Parathyroid adenoma (tissue), 2 donors: ENCODE results near the gene BRD9.

Experiments used
- H2AFZ ChIP-seq: fragments of 300-600 bp; sonication (generic); one replicate; pipeline ENCODE4 v1.7.0; 2017; ENCODE audit warnings: antibody characterized with exemption, mild to moderate bottlenecking
- H3K27ac ChIP-seq: fragments of 300-600 bp; sonication (generic); one replicate; pipeline ENCODE4 v1.7.0; 2017
- H3K27me3 ChIP-seq: fragments of 300-600 bp; sonication (generic); one replicate; pipeline ENCODE4 v1.7.0; 2017; ENCODE audit warnings: low read length; ENCODE audit not compliant: control insufficient read depth, insufficient read depth
- H3K36me3 ChIP-seq: fragments of 300-600 bp; sonication (generic); one replicate; pipeline ENCODE4 v1.7.0; 2017; ENCODE audit warnings: low read length; ENCODE audit not compliant: control insufficient read depth, insufficient read depth
- H3K4me1 ChIP-seq: fragments of 300-600 bp; sonication (generic); one replicate; pipeline ENCODE4 v1.7.0; 2017; ENCODE audit warnings: control low read depth
- H3K4me2 ChIP-seq: fragments of 300-600 bp; sonication (generic); one replicate; pipeline ENCODE4 v1.7.0; 2017; ENCODE audit warnings: low read length
- H3K4me3 ChIP-seq: fragments of 300-600 bp; sonication (generic); one replicate; pipeline ENCODE4 v1.7.0; 2017; ENCODE audit warnings: low read depth, low read length
- H3K79me2 ChIP-seq: fragments of 300-600 bp; sonication (generic); one replicate; pipeline ENCODE4 v1.7.0; 2017; ENCODE audit warnings: control low read depth
- H3K9ac ChIP-seq: fragments of 300-600 bp; sonication (generic); one replicate; pipeline ENCODE4 v1.7.0; 2017; ENCODE audit warnings: mild to moderate bottlenecking
- H3K9me3 ChIP-seq: fragments of 300-600 bp; sonication (generic); one replicate; pipeline ENCODE4 v1.7.0; 2017; ENCODE audit warnings: low read length; ENCODE audit not compliant: control insufficient read depth
- TF ChIP-seq, protein P1 (sequence below): fragments of 300-600 bp; sonication (generic); IDR thresholded peaks from one replicate; pipeline ENCODE4 v1.7.0; 2017; ENCODE audit warnings: antibody characterized with exemption, mild to moderate bottlenecking
- donor health status: primary hyperparathyroidism.

The BRD9 gene

DNA sequence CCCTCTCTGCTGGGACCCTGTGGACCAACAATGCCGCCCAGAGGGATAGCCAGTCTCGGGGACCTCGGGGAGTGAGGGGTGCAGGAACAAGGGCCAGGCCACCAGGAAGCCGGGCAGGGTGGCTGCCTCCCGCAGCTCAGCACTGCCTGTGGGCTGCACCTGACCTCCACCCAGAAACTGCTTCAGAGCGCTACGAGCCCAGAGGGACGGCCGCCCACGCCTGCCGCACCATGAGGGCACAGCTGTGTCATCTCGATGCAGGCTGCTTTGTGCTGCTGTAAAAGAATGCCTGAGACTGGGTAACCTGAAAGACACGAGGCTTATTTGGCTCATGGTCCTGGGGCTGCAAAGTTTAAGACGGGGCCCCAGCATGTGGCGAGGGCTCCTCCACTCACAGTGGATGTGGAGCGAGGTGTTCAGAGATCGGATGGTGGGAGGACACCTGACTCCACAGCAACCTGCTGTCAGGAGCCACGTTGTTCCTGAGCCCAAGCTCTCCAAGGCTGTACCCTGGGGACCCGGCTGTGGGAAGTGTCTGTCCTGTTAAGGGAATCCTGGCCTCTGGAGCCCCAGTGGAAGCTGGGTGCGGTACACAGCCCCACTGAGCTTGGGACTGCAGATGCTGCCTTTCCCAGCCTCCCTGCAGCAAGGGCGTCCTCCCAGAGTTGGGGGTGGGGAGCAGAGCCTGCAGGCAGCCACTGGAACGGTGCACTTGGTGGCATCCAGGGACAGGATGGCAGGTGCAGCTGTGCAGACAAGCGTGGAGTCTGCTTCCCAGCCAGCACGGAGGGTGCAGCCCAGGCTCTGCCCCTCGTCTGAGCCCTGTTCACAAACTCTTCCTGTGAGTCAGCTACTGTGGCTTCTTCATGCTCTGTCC lies 30.0 kb downstream of the BRD9 start:
- no peak overlapping the region for H3K4me3 ChIP-seq
- no peaks in the 10 kb centered on the region for H3K79me2 ChIP-seq
- no peak overlapping the region for H3K9ac ChIP-seq
- no peaks in the 10 kb centered on the region for H3K27me3 ChIP-seq
- peak overlapping the region; percentile 9 for H3K27ac ChIP-seq
- H3K36me3 ChIP-seq, result no peaks in the 10 kb centered on the region
- no peaks in the 10 kb centered on the region for H3K9me3 ChIP-seq
- H3K4me1 ChIP-seq, result peaks cover 4% of the 10 kb centered on the region
- TF ChIP-seq, protein P1, sequence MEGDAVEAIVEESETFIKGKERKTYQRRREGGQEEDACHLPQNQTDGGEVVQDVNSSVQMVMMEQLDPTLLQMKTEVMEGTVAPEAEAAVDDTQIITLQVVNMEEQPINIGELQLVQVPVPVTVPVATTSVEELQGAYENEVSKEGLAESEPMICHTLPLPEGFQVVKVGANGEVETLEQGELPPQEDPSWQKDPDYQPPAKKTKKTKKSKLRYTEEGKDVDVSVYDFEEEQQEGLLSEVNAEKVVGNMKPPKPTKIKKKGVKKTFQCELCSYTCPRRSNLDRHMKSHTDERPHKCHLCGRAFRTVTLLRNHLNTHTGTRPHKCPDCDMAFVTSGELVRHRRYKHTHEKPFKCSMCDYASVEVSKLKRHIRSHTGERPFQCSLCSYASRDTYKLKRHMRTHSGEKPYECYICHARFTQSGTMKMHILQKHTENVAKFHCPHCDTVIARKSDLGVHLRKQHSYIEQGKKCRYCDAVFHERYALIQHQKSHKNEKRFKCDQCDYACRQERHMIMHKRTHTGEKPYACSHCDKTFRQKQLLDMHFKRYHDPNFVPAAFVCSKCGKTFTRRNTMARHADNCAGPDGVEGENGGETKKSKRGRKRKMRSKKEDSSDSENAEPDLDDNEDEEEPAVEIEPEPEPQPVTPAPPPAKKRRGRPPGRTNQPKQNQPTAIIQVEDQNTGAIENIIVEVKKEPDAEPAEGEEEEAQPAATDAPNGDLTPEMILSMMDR, result no peak
- H2AFZ ChIP-seq, result no peak overlapping the region
- no peak overlapping the region for H3K4me2 ChIP-seq

DNA sequence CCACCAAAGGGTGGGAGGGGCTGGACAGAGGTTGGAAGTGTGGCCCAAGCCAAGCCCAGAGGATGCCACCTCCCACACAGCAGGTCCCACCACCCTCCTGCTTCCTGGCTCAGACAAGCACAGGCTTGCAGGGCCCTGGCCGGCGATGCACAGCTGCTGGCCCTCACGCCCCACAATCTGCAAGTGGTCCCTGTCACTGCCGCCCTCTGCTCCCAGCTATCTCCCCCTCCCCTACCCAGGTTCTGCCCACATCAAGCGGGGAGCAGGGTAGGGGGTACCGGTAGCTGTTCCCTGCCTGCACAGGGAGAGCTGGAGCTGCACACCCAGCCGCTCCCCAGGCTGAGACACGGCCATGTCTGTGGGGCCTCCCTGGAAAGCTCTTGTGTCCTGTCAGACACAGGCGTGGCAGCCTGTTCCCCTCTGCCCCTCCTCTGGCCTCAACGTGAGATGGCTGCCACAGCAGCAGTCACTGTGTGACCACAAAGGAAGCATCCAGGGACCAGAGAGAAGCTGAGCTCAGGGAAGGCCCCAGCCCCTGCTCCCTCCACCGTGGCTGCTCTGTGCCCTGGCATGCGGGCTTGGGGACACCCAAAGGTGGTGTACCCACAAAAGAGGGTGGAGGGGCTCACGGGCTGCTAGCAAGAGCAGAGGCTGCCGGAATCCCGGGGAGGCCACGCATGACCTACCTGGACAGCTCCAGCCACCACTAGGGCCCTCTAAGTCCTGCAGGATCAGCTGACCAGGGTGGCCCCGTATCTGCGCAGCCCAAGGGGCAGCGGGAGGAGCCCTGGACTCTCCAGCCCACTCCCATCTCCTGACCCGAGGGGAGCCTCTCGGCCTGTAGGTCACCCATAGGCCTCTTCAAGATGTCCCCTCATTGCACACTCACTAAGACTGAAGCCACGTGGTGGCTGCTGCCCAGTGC lies 30.9 kb downstream of the BRD9 start:
- Histone ChIP-seq H3K4me3 (no peak overlapping the region), H3K79me2 (no peaks in the 10 kb centered on the region), H2AFZ (no peak overlapping the region), H3K9ac (no peak overlapping the region), H3K27ac (no peak overlapping the region), H3K4me2 (no peak overlapping the region), H3K9me3 (no peaks in the 10 kb centered on the region), H3K4me1 (peaks cover 4% of the 10 kb centered on the region), H3K27me3 (no peaks in the 10 kb centered on the region), H3K36me3 (no peaks in the 10 kb centered on the region)
- TF ChIP-seq, protein P1, result no peak

DNA sequence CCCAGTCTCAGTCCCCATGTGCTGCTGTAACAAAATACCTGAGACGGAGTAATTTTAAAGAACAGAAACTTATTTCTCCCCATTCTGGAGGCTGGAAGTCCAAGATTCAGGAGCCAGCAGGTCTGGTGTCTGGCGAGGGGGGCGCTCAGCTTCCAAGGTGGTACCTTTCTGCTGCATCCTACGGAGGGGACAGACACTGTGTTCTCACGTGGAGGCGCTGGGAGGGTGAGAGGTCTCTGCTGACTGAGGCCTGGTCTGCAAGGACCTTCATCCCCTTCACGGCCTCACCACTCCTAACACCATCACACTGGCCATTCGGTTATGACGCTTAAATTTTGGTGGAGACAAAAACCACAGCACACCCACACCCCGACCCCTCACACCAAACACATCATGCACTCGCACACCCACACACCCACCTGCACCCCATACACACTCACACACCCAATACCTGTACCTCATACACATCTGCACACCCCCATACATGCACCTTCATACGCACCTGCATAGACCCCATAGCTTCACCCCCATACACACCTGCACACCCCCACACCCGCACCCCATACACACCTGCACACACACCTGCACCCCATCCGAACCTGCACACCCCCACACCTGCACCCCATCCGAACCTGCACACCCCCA lies 32.0 kb downstream of the BRD9 start:
- no peaks in the 10 kb centered on the region for H3K27me3 ChIP-seq
- TF ChIP-seq, protein P1, result no peak
- H2AFZ ChIP-seq, result no peak overlapping the region
- no peak overlapping the region for H3K4me2 ChIP-seq
- H3K4me1 ChIP-seq, result peaks cover 4% of the 10 kb centered on the region
- no peaks in the 10 kb centered on the region for H3K36me3 ChIP-seq
- H3K9me3 ChIP-seq, result no peaks in the 10 kb centered on the region
- H3K4me3 ChIP-seq, result no peak overlapping the region
- no peaks in the 10 kb centered on the region for H3K79me2 ChIP-seq
- no peak overlapping the region for H3K27ac ChIP-seq
- no peak overlapping the region for H3K9ac ChIP-seq

DNA sequence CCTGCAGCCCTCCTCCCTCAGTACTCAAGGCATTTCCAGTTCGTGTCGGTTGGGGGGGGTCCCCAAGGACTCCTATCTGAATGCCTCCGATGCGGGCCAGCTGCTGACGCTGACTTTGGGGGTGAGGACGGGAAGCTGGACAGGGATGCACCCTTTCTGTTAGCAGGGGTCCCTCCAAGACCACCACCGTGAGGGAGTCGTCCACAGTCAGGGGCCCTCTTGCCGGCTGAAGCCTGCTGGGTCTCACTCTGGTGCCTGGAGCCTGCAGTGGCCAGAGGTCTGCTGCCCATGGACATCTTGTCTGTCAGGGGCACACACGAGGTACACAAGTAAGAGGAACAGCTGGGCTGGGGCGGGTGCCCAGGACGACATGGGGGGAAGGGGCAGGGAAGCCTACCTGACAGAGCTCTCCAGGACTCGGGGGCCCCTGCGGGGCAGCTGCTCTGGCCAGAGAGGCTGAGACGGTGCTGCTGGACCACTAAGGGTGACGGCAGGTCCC lies 32.8 kb downstream of the BRD9 start:
- H3K27me3 ChIP-seq, result peaks cover 2% of the 10 kb centered on the region
- H3K27ac ChIP-seq, result no peak overlapping the region
- no peak overlapping the region for H3K4me3 ChIP-seq
- no peak overlapping the region for H2AFZ ChIP-seq
- TF ChIP-seq, protein P1, result no peak
- peaks cover 4% of the 10 kb centered on the region for H3K4me1 ChIP-seq
- no peaks in the 10 kb centered on the region for H3K9me3 ChIP-seq
- no peaks in the 10 kb centered on the region for H3K79me2 ChIP-seq
- no peak overlapping the region for H3K9ac ChIP-seq
- H3K4me2 ChIP-seq, result no peak overlapping the region
- no peaks in the 10 kb centered on the region for H3K36me3 ChIP-seq
